Mononuclear cell (primary cell): Measurements from ENCODE around the gene APBA2. TPM values are rescaled to one million over a fixed set of nuclear protein-coding genes. Genes with fewer than 3 reads are reported as not detected.
"Not testable (repeated sequence)": the region's sequence is repeated elsewhere in the genome, so short reads cannot be mapped to it uniquely, and the experiment has no call there.

Experiments
- H3K27me3 ChIP-seq: 2 replicates; pipeline ENCODE4 v1.6.0; 2011; ENCODE audit warnings: low read length, control low read depth; ENCODE audit not compliant: insufficient read depth
- H3K4me1 ChIP-seq: 2 replicates; pipeline ENCODE4 v1.5.1; 2011; ENCODE audit warnings: mild to moderate bottlenecking, low read length, control low read depth; ENCODE audit not compliant: insufficient read depth
- H3K4me3 ChIP-seq: 2 replicates; pipeline ENCODE4 v1.5.1; 2011; ENCODE audit warnings: mild to moderate bottlenecking, low read length, moderate library complexity
- H3K9me3 ChIP-seq: 2 replicates; pipeline ENCODE4 v1.5.1; 2011; ENCODE audit warnings: low read depth, mild to moderate bottlenecking, control low read depth, low read length
- total RNA-seq: library from RNA; depleted of rRNA; stranded (reverse); fragments of >200 nt; gene quantifications from one replicate; pipeline ENCODE4 v1.2.3, GENCODE V29; 2012

APBA2 gene
- total RNA-seq, 1 donor = 78.6 TPM

DNA sequence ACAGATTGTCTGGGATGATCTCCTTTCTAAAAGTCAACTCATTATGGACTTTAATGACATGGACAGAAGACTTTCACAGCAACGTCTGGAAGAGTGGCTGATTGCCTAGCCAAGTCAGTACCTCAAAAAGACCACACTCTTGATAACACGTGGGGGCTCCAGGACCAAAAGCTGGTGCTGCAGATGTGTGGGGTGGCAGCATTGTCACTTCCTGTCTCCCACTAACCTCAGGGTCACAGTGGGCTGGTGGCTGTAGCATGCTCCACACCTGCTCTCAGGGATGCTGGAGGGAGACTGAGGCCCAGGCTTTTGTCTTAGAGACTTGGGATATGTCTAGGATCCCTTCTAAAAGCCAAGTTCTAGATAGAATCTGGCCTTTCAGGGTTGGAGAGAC lies 118.1 kb downstream of the APBA2 start:
- Histone ChIP-seq H3K27me3 (no peaks in the 10 kb centered on the region), H3K9me3 (no peaks in the 10 kb centered on the region), H3K4me3 (no peak overlapping the region), H3K4me1 (peaks cover 13% of the 10 kb centered on the region)

DNA sequence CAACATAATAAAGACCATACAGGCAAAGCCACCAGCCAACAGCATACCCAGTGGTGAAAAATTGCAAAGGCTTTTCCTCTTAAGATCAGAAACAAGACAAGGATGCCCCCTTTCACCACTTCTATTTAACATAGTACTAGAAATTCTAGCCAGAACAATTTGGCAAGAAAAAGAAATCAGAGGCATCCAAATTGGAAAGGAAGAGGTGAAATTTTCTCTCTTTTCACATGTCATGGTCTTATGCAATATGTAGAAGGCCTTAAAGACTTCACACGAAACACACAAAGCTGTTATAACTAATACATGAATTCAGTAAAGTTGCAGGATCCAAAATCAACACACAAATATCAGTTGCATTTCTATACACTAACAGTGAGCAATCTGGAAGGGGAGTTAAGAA lies 120.2 kb downstream of the APBA2 start:
- no peak overlapping the region for H3K4me3 ChIP-seq
- peaks cover 13% of the 10 kb centered on the region for H3K4me1 ChIP-seq
- no peaks in the 10 kb centered on the region for H3K27me3 ChIP-seq
- no peaks in the 10 kb centered on the region for H3K9me3 ChIP-seq

DNA sequence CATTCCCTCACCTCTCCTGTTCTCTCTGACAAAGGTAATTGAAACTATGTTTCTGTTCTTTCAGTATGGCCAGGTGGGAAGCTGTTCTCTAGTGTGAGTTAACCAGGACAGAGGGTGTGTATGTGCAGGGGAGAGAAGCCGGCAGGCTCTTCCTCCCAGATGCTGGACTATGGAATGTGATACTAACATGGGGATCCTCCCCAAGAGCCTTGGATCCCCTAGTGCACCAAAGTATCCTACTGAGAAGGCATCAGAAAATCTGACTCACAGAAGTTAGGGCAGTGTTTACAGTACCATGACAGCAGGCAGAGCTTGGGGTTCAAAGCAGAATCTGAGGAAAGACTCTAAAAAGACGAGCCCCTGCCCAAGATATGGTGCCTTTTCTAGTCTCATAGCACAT lies 123.1 kb downstream of the APBA2 start:
- no peaks in the 10 kb centered on the region for H3K27me3 ChIP-seq
- peaks cover 4% of the 10 kb centered on the region for H3K4me1 ChIP-seq
- no peaks in the 10 kb centered on the region for H3K9me3 ChIP-seq
- no peak overlapping the region for H3K4me3 ChIP-seq

DNA sequence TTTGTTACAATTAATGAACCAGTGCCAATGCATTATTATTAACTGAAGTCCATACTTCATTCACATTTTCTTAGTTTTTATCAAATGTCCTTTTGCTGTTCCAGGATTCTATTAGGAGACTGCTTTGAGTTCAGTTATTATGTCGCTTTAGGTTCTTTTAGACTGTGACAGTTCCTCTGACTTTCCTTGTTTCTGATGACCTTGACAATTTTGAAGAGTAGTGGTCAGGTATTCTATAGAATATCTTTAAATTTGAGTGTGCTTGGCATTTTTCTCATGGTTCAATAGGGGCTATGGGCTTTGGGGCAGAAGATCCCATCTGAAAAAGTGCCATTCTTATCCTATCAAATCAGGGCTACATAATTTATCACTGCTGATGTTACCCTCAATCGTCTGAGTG lies 126.3 kb downstream of the APBA2 start:
- no peaks in the 10 kb centered on the region for H3K9me3 ChIP-seq
- H3K27me3 ChIP-seq = no peaks in the 10 kb centered on the region
- no peak overlapping the region for H3K4me3 ChIP-seq

DNA sequence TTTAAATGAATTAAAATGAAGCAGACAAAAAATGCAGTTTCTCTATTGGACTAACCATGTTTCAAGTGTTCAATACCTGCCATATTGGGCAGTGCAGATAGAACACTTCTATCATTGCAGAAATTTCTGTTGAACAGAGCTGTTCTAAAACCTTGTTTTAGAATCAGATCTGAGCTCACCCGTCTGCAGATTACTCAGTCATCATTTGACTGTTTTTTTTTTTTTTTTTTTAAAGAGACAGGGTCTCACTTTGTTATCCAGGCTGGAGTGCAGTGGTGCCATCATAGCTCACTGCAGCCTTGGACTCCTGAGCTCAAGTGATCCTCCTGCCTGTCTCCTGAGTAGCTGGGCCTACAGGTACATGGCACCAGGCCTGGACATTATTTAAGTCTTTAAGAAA lies 128.7 kb downstream of the APBA2 start:
- no peak overlapping the region for H3K4me3 ChIP-seq
- no peaks in the 10 kb centered on the region for H3K27me3 ChIP-seq
- H3K4me1 ChIP-seq = no peaks in the 10 kb centered on the region
- H3K9me3 ChIP-seq = no peaks in the 10 kb centered on the region

More for the DNA sequence above, 126.3 kb downstream of the APBA2 start:
- no peaks in the 10 kb centered on the region for H3K4me1 ChIP-seq

DNA sequence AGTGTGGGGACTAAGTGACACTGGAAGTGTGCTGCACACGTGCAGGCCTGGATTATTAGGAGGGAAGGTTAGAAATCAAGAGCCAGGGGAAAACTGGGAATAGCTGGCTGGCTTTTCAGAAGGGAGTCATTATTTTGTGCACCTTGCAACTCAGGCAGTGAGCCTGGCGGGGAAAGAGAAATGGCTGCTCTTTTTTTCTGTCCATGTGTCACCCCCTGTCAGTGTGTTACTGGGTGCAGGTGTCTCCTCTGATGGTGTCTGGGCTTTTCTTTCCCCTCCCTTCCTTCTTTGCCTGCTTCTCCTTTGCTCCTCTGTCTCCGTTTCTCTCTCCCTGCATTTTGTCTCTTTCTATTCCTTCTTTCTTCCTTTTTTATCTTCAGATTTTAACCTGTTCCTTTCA lies 130.7 kb downstream of the APBA2 start:
- Histone ChIP-seq H3K9me3 (no peaks in the 10 kb centered on the region), H3K27me3 (no peaks in the 10 kb centered on the region), H3K4me3 (no peak overlapping the region), H3K4me1 (no peaks in the 10 kb centered on the region)

DNA sequence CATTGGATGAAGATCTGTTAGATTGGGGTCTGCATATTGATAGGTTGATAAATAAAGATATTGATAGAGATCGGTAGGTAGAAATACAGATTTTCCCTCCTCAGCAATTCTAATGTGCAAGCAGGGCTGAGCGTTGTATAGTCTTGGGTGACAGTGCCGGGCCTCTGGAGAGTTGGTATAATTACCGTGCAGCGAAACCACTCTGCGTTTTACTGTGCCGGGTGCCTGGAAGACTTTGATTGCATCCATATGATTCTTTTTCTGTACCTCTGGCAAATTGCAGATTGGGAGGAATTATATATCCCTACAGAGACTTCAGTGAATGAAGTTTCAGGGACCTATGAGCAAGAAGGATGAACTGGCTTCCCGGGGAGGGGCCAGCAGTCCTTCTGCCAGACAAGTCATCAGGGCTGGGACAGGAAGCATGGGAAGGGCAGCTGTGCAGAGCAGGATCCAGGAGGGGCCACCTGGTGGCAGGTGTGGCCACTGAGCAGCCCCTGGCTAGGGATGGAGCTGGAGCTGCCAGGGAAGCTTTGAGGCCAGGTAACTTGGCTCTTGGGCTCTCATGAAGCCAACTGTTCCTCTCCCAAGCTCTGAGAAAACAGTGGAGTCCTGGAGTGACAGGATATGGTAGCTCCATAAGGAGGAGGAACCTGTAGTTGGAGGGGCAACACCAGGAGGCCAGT lies 132.5 kb downstream of the APBA2 start:
- no peak overlapping the region for H3K4me3 ChIP-seq
- no peaks in the 10 kb centered on the region for H3K4me1 ChIP-seq
- H3K9me3 ChIP-seq = no peaks in the 10 kb centered on the region
- no peaks in the 10 kb centered on the region for H3K27me3 ChIP-seq

DNA sequence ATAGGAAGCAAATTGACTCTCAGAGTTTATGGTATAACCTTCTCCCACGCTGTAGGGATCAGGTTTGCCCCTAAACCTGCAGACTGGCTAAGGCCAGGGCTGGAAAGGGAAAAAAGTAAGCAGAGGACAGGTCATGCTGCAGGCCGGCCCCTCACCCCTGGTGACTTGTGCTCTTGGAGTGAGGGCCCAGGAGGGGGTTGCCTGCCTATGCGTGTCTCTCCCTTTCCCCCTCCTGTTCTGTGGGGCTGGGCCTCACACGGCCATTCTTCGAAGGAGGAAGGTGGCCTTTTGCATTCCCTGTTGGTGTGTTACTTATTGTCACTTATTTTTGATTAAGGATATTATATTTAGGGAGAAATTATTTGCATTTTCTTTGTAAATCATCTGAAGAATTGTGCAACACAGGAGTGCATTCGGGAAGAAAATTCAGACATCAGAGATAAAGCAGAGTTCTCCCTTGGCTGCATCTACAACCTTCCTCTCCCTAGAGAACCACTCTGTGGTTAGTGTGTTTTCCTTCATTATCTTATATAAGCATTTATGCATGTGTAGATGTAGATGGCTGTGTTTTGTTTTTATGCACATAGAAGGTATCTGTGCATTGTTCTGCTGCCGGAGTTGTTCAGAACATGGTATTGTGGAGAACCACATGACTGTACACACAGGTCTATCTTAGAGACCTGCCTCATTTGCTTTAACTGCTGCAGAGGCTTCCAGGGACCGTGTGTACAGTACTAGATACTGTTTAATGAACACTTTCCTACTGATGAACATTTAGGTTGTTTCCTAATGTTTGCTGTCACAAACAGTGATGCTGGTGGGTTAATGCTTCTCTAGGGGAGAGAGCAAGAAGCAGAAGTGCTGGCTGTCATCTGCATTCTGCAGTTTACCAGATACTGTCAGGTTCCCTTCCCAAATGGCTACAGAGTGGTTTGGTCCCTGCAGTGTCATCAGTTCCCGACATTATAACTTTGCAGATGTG lies 133.5 kb downstream of the APBA2 start:
- Histone ChIP-seq H3K27me3 (no peaks in the 10 kb centered on the region), H3K4me3 (no peak overlapping the region), H3K9me3 (no peaks in the 10 kb centered on the region), H3K4me1 (no peaks in the 10 kb centered on the region)

DNA sequence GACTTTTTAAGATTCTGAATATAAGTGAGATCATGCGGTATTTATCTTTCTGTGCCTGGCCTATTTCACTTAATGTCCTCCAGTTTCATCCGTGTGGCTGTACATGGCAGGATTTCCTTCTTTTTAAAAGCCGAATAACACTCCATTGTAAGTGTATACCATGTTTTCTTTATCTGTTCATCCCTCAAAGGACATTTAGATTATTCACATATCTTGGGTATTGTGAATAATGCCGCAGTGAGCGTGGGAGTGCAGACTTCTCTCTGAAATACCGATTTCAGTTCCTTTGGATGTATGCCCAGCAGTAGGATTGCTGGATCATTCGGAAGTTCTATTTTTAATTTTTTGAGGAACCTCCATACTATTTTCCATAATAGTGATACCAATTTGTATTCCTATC lies 136.1 kb downstream of the APBA2 start:
- Histone ChIP-seq H3K4me1 (no peaks in the 10 kb centered on the region), H3K27me3 (no peaks in the 10 kb centered on the region)

DNA sequence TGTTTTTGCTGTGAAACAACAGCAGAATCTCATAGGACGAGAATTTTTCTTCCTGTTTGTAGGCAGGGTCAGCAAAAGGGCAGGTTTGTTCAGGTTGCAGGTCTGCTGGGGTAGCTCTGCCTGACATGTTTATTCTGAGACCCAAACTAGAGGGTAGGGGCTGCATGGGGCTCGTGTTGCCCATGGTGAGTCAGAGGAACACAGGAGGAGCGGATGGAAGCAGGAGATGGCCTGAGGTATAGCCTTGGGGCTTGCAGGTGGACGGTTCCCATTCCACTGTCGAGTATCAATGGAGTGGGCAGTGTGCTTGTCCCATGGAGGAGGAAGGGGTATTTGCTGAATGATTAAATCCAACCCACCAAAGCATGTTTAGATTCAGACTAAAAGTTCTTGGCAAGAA lies 138.9 kb downstream of the APBA2 start:
- Histone ChIP-seq H3K27me3 (no peaks in the 10 kb centered on the region), H3K9me3 (no peaks in the 10 kb centered on the region), H3K4me1 (no peaks in the 10 kb centered on the region), H3K4me3 (no peak overlapping the region)

More for the DNA sequence above, 136.1 kb downstream of the APBA2 start:
- Histone ChIP-seq H3K4me3 (no peak overlapping the region), H3K9me3 (no peaks in the 10 kb centered on the region)

DNA sequence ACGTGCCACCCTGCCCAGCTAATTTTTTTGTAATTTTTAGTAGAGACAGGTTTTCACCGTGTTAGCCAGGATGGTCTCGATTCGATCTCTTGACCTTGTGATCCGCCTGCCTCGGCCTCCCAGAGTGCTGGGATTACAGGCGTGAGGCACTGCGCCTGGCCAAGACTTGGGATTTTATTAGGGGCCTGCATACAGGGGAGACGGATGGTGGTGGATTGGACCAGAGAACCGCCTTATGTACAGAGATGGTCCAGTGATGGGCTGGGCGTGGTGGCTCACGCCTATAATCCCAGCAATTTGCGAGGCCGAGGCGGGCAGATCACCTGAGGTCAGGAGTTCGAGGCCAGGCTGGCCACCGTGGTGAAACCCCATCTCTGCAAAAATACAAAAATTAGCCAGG lies 139.6 kb downstream of the APBA2 start:
- not testable (repeated sequence) for H3K4me3 ChIP-seq, H3K4me1 ChIP-seq, H3K27me3 ChIP-seq, H3K9me3 ChIP-seq

DNA sequence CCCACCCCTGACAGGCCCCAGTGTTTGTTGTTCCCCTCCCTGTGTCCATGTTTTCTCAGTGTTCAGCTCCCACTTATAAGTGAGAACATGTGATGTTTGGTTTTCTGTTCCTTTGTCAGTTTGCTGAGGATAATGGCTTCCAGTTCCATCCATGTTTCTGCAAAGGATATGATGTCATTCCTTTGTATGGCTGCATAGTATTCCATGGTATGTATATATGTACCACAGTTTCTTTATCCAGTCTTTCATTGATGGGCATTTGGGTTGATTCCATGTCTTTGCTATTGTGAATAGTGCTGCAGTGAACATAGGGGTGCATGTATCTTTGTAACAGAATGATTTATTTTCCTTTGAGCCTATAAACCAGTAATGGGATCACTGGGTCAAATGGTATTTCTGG lies 142.4 kb downstream of the APBA2 start:
- H3K27me3 ChIP-seq, H3K4me3 ChIP-seq, H3K9me3 ChIP-seq: not testable (repeated sequence)
- peaks cover 20% of the 10 kb centered on the region for H3K4me1 ChIP-seq

DNA sequence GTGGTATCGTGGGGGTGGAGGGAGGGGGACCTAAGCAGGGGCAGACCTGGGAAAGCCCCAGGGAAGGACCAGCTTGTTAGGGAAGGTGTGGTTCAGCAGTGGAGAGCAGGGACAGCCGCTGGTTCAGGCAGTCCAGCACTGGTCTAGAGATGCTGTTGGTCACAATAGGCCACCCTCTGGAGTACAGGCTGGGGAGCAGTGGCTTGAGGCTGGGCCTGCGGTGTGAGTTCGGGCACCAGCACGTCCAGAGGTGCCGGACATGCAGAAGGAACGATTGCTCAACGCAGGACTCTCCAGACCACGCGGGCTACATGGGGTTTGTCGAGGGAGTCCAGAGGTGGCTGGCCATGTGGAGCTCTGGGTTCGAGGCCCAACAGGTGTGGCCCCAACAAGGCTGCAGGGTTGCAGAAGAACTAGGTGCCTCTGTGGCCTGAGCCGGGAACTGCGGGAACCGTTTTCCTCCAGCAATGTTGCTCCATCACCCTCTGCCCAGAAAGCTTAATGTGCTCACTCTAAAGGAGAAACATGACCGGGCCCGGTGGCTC lies 143.9 kb downstream of the APBA2 start:
- Histone ChIP-seq H3K27me3 (no peaks in the 10 kb centered on the region), H3K4me3 (no peak overlapping the region), H3K4me1 (peaks cover 20% of the 10 kb centered on the region), H3K9me3 (no peaks in the 10 kb centered on the region)

DNA sequence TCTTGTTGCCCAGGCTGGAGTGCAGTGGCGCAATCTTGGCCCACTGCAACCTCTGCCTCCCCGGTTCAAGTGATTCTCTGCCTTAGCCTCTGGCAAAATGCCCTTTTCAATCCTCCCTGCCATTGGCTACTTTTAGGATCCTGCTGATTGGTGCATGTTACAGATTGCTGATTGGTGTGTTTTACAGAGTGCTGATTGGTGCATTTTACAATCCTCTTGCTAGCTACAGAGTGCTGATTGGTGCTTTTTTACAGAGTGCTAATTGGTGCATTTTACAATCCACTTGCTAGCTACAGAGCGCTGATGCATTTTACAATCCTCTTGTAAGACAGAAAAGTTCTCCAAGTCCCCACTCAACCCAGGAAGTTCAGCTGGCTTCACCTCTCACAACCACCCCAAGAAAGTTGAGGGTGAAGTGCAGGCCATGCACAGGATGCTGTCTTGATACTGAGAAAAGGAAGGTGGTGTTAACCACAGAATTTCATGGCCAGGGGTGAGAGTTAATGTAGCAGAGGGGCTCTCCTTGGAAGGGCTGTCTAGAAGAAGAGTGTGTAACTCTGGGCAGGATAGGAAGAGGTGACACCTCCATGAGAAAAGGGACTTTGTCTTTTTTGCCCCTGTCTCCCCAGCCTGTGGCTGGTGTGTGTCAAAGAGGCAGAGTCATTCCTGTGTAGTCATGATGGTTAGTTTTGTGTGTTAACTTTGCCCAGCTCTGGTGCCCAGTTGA lies 145.9 kb downstream of the APBA2 start:
- Histone ChIP-seq H3K4me1 (peaks cover 20% of the 10 kb centered on the region), H3K4me3 (no peak overlapping the region), H3K27me3 (no peaks in the 10 kb centered on the region), H3K9me3 (no peaks in the 10 kb centered on the region)

DNA sequence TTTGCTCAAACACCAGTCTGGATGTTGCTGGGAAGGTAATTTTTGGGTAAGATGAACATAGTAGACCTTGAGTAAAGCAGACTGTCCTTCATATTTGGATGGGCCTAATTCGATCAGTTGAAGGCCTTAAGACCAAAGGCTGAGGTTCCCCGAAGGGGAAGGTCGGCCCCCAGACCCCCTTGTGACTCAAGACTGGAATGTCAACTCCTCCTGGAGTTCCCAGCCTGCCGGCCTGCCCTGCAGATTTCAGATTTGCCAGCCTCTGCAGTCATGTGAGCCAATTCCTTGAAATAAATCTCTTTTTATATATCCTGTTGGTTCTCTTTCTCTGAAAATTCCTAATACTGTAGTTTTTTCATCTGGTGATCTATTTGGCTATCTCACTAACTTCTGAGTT lies 146.5 kb downstream of the APBA2 start:
- H3K9me3 ChIP-seq = no peaks in the 10 kb centered on the region
- peaks cover 20% of the 10 kb centered on the region for H3K4me1 ChIP-seq
- no peaks in the 10 kb centered on the region for H3K27me3 ChIP-seq
- no peak overlapping the region for H3K4me3 ChIP-seq
